GM21526 (cell line): ENCODE results near the gene CAPS.

Experiments
- ATAC-seq: cut with Tn5 transposase; IDR thresholded peaks from one replicate; pipeline ENCODE4 v1.9.1; 2021; ENCODE audit warnings: moderate library complexity; ENCODE audit not compliant: unreplicated experiment, low FRiP score

CAPS gene

GRCh38 chr19:5891938-5892771 is 21.9 kb upstream of the CAPS start:
- no peak for ATAC-seq

- no peak for ATAC-seq
These were observed 21.2 kb upstream of the CAPS start for GRCh38 chr19:5892772-5893275.

GRCh38 chr19:5893296-5893903 is 20.7 kb upstream of the CAPS start:
- ATAC-seq = no peak

- ATAC-seq = no peak
These were observed 19.9 kb upstream of the CAPS start for GRCh38 chr19:5893907-5894703.

- ATAC-seq = no peak
These were observed 19.2 kb upstream of the CAPS start for GRCh38 chr19:5894704-5895349.

GRCh38 chr19:5895409-5895808 is 18.6 kb upstream of the CAPS start:
- ATAC-seq = no peak

- no peak for ATAC-seq
These were observed 18.2 kb upstream of the CAPS start for GRCh38 chr19:5895890-5896289.

- no peak for ATAC-seq
These were observed 17.5 kb upstream of the CAPS start for GRCh38 chr19:5896365-5897076.

GRCh38 chr19:5897189-5897969 is 16.7 kb upstream of the CAPS start:
- ATAC-seq = no peak

- no peak for ATAC-seq
These were observed 14.1 kb upstream of the CAPS start for GRCh38 chr19:5899728-5900526.

- ATAC-seq = no peak
These were observed 13.1 kb upstream of the CAPS start for GRCh38 chr19:5900976-5901375.

- ATAC-seq = no peak
These were observed 10.9 kb upstream of the CAPS start for GRCh38 chr19:5903056-5903623.

- peak; percentile 30 for ATAC-seq
These were observed 10.3 kb upstream of the CAPS start, which contains the start of gene NDUFA11 for GRCh38 chr19:5903624-5904351. Gene NDUFA11 (minus strand): TSS chr19:5903790. CDS start chr19:5903708, 82 bp downstream.

GRCh38 chr19:5904352-5905113 is 9.5 kb upstream of the CAPS start, which contains the start of gene VMAC:
Gene VMAC (plus strand): TSS chr19:5904872. CDS start chr19:5904891, 19 bp downstream.
- ATAC-seq = peak; percentile 74

- no peak for ATAC-seq
These were observed 8.8 kb upstream of the CAPS start for GRCh38 chr19:5905114-5905778.

GRCh38 chr19:5907241-5907640 is 6.8 kb upstream of the CAPS start:
- no peak for ATAC-seq
